Uterus (tissue), 4 donors: ENCODE measurements around the gene MRPL21. TPM values are rescaled to one million over a fixed set of nuclear protein-coding genes. Genes with fewer than 3 reads are reported as not detected.

Experiments
- DNase-seq, 2 donors: peaks; one replicate each; pipeline ENCODE4 v3.0.0-alpha.2; 2019 to 2020
- H3K27ac ChIP-seq, 2 donors: fragments of 200-600 bp; sonication (generic); 1 replicate in 1 of 2; 2 replicates in 1 of 2; pipeline ENCODE4 v1.5.1; 2016 to 2018
- H3K27me3 ChIP-seq, 2 donors: fragments of 200-600 bp; sonication (generic); one replicate each; pipeline ENCODE4 v1.5.1; 2018 to 2019; ENCODE audit warnings: control low read depth in 1 of 2
- H3K36me3 ChIP-seq, 2 donors: fragments of 200-600 bp; sonication (generic); one replicate each; pipeline ENCODE4 v1.5.1; 2019; ENCODE audit warnings: control low read depth in 1 of 2
- H3K4me1 ChIP-seq, 2 donors: fragments of 200-600 bp; sonication (generic); one replicate each; pipeline ENCODE4 v1.5.1; 2018 to 2019; ENCODE audit warnings: control low read depth in 1 of 2
- H3K4me3 ChIP-seq, 2 donors: fragments of 200-600 bp; sonication (generic); 1 replicate in 1 of 2; 2 replicates in 1 of 2; pipeline ENCODE4 v1.5.1; 2018 to 2019; ENCODE audit warnings: mild to moderate bottlenecking in 1 of 2
- H3K9me3 ChIP-seq, 2 donors: fragments of 200-600 bp; sonication (generic); one replicate each; pipeline ENCODE4 v1.5.1; 2019; ENCODE audit warnings: control low read depth in 1 of 2
- POLR2A ChIP-seq, 2 donors: fragments of 450-650 bp; IDR thresholded peaks; one replicate each; pipeline ENCODE4 v1.6.1; 2016; ENCODE audit warnings: antibody characterized with exemption in 2 of 2, mild to moderate bottlenecking in 1 of 2, moderate library complexity in 1 of 2
- intact Hi-C: fragments of 100-400 bp; cut with DNase I; formaldehyde crosslinking; loops from one replicate; pipeline ENCODE4 v1.15.1; 2023; ENCODE audit warnings: low total_unique reads
- total RNA-seq, 4 donors: library from RNA; depleted of rRNA in 3 of 4; stranded (reverse); fragments of >200 nt in 3 of 4; gene quantifications; one replicate each; pipeline versions ENCODE4 v1.1.0 to v1.2.4, GENCODE V29; 2014 to 2023
- TF ChIP-seq, protein P1 (sequence below), 4 experiments: fragments of 200-600 bp in 2 of 4; fragments of 450-650 bp in 2 of 4; sonication (generic) in 2 of 4; IDR thresholded peaks; one replicate each; pipeline ENCODE4 v1.5.1; 2016 to 2019; ENCODE audit warnings: antibody characterized with exemption in 4 of 4, mild to moderate bottlenecking in 2 of 4, moderate library complexity in 1 of 4
- donor health status: DM: yes; HTN: yes; CAD: no.

Gene MRPL21
- total RNA-seq, 4 donors from 2014 or later = 29.2 to 52.7 (median 36.9) TPM

DNA sequence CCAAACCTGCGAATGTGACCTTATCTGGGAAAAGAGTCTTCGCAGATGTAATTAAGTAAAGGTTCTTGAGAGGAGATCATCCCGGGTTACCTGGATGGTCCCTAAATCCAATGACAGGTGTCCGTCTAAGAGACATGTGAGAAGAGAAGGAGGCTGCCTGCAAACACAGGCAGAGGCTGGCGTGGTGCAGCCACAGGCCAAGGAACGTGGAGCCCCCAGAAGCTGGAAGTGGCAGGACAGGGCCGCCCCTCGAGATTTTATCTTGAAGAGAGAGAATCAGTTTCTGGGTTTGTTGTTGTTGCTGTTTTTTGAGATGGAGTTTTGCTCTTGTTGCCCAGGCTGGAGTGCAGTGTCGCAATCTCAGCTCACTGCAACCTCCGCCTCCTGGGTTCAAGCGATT lies 43.5 kb upstream of the MRPL21 start:
- no peak for DNase-seq
- Histone ChIP-seq H3K4me1 (peaks cover 0 to 18% of the 10 kb centered on the region in 2 donors), H3K27me3 (no peaks in the 10 kb centered on the region), H3K36me3 (no peaks in the 10 kb centered on the region), H3K9me3 (no peaks in the 10 kb centered on the region), H3K27ac (peak overlapping the region; percentile 81 to 96), H3K4me3 (no peak overlapping the region)
- intact Hi-C loops = no loop called here
- no peak for TF ChIP-seq POLR2A (IDR thresholded peaks at IDR 0.05)
- TF ChIP-seq, protein P1, sequence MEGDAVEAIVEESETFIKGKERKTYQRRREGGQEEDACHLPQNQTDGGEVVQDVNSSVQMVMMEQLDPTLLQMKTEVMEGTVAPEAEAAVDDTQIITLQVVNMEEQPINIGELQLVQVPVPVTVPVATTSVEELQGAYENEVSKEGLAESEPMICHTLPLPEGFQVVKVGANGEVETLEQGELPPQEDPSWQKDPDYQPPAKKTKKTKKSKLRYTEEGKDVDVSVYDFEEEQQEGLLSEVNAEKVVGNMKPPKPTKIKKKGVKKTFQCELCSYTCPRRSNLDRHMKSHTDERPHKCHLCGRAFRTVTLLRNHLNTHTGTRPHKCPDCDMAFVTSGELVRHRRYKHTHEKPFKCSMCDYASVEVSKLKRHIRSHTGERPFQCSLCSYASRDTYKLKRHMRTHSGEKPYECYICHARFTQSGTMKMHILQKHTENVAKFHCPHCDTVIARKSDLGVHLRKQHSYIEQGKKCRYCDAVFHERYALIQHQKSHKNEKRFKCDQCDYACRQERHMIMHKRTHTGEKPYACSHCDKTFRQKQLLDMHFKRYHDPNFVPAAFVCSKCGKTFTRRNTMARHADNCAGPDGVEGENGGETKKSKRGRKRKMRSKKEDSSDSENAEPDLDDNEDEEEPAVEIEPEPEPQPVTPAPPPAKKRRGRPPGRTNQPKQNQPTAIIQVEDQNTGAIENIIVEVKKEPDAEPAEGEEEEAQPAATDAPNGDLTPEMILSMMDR (IDR thresholded peaks at IDR 0.05) = no peak

DNA sequence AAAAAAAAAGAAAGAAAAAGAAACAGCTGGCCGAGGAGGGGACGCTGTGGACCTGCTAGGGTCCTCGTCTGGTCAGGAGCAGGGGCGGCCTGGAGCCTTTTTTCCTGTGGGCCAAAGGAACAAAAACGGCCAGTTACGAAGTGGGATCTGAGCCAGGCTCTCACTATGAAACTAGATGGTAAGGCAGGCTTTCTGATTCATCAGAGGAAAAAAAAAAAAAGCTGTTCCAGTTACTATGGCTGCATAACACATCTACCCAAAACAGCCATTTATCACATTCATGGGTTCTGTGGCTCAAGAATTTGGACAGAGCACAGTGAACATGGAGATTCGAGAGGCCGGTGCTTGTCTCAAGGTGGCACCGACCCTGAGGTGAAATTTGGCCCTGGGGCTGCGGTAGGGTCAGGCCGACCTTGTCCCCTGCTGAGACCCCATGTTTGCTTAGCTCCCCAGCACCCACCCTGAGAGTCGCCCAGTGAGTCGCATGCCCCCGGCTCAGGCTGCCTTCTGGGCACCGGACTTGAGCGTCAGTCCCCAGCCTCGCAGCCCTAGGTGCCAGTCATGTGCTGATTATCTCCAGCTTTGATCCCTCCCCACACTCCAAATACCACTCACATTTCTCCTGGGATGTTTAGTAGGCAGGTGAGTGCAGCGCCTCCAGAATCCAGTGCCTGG lies 42.9 kb upstream of the MRPL21 start:
- intact Hi-C loops = no loop called here
- DNase-seq = peak; percentile 64 to 77
- H3K4me3 ChIP-seq = no peak overlapping the region
- H3K36me3 ChIP-seq = no peaks in the 10 kb centered on the region
- no peaks in the 10 kb centered on the region for H3K9me3 ChIP-seq
- TF ChIP-seq, protein P1 (IDR thresholded peaks at IDR 0.05) = no peak
- TF ChIP-seq POLR2A (IDR thresholded peaks at IDR 0.05) = no peak
- H3K4me1 ChIP-seq = peaks cover 0 to 20% of the 10 kb centered on the region in 2 donors
- no peaks in the 10 kb centered on the region for H3K27me3 ChIP-seq
- peak overlapping the region; percentile 81 to 96 for H3K27ac ChIP-seq

DNA sequence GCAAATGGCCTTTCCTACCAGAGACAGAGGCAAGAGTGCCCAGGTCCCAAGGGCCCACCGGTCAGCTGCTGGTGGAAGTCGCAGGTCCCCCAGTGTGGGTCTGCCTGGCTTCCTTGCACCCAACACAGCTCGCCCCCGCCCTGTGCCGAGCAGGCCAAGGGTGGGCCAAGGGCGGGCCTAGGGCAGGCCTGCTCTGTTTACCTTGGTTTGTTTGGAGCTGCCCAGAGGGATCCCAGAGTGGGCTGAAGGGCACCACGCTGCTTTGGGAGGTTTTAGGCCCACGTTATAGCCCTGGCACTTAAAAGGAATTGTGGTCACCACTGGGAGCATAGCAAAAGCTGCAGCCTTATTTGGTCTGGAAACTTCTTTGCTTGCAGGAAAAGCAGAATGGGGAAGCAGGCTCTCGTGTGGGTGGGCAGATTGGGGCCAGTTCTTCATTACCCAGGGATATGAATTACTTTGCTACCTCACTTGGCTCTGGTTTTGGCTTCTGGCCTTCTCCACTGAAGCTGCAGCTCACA lies 39.2 kb upstream of the MRPL21 start:
- Histone ChIP-seq H3K27ac (peak overlapping the region; percentile 92 to 96), H3K4me3 (no peak overlapping the region), H3K9me3 (no peaks in the 10 kb centered on the region), H3K36me3 (no peaks in the 10 kb centered on the region), H3K4me1 (peaks cover 0 to 20% of the 10 kb centered on the region in 2 donors), H3K27me3 (no peaks in the 10 kb centered on the region)
- DNase-seq = peak; percentile 64 to 77
- TF ChIP-seq POLR2A (IDR thresholded peaks at IDR 0.05) = peak in 1 of 2 donors; percentile 23
- TF ChIP-seq, protein P1 (IDR thresholded peaks at IDR 0.05) = no peak
- intact Hi-C loops = no loop called here

DNA sequence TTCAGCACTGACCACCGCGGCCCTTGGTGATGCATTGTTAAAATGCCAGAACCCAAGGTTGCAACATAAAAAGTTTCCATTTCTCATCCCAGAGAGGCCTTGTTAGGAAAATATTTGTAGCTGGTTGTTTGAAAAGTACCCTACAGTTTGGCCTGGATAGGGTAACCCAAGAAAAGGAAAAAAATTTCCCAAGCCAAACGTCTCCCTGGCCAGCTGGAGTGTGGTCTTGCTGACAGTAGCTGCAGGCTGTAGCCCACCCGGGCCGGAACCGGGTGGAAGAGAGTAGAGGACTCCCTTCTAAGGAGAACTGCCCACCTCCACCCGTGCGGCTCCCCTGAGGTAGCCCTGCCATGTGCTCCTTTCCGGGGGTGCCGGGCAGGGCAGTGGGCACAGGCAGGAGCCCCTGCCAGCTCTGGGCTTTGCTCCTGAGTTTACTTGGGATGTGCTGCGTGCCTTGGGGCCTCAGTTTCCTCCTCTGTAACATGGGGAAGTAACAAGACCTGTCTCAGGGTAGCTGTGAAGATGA lies 38.5 kb upstream of the MRPL21 start:
- peak overlapping the region; percentile 92 to 96 for H3K27ac ChIP-seq
- no peaks in the 10 kb centered on the region for H3K9me3 ChIP-seq
- H3K27me3 ChIP-seq = no peaks in the 10 kb centered on the region
- H3K36me3 ChIP-seq = no peaks in the 10 kb centered on the region
- H3K4me1 ChIP-seq = peaks cover 0 to 20% of the 10 kb centered on the region in 2 donors
- no peak overlapping the region for H3K4me3 ChIP-seq
- intact Hi-C loops = no loop called here
- no peak for DNase-seq
- no peak for TF ChIP-seq POLR2A (IDR thresholded peaks at IDR 0.05)
- TF ChIP-seq, protein P1 (IDR thresholded peaks at IDR 0.05) = no peak
